GM15510 (cell line): ENCODE data around the gene UGGT2.

ENCODE experiments used
- POLR2A ChIP-seq: IDR thresholded peaks from 3 replicates; pipeline ENCODE4 v1.6.1; 2011; ENCODE audit warnings: borderline replicate concordance; ENCODE audit not compliant: insufficient read length; ENCODE audit errors: extremely low read depth

Gene UGGT2

GRCh38 chr13:95937714-95938320 lies 115.4 kb downstream of the UGGT2 start:
- no peak for TF ChIP-seq POLR2A

- TF ChIP-seq POLR2A = no peak
Measured at GRCh38 chr13:95931300-95932025, 121.7 kb downstream of the UGGT2 start.

- no peak for TF ChIP-seq POLR2A
Measured at GRCh38 chr13:95929430-95929829, 123.8 kb downstream of the UGGT2 start.

GRCh38 chr13:95926231-95926630 lies 127.0 kb downstream of the UGGT2 start:
- TF ChIP-seq POLR2A = no peak

GRCh38 chr13:95924389-95924994 lies 128.7 kb downstream of the UGGT2 start:
- no peak for TF ChIP-seq POLR2A

- TF ChIP-seq POLR2A = no peak
Measured at GRCh38 chr13:95921485-95921884, 131.7 kb downstream of the UGGT2 start.

GRCh38 chr13:95920485-95920884 lies 132.7 kb downstream of the UGGT2 start:
- no peak for TF ChIP-seq POLR2A

GRCh38 chr13:95918860-95919259 lies 134.3 kb downstream of the UGGT2 start:
- TF ChIP-seq POLR2A = no peak

GRCh38 chr13:95914991-95915501 lies 138.2 kb downstream of the UGGT2 start:
- TF ChIP-seq POLR2A = no peak

- no peak for TF ChIP-seq POLR2A
Measured at GRCh38 chr13:95906999-95907398, 146.2 kb downstream of the UGGT2 start.

- no peak for TF ChIP-seq POLR2A
Measured at GRCh38 chr13:95903569-95903968, 149.6 kb downstream of the UGGT2 start.

- TF ChIP-seq POLR2A = no peak
Measured at GRCh38 chr13:95902741-95903140, 150.5 kb downstream of the UGGT2 start.

- no peak for TF ChIP-seq POLR2A
Measured at GRCh38 chr13:95898256-95898655, 154.9 kb downstream of the UGGT2 start.

- no peak for TF ChIP-seq POLR2A
Measured at GRCh38 chr13:95896301-95896700, 156.9 kb downstream of the UGGT2 start.

- TF ChIP-seq POLR2A = no peak
Measured at GRCh38 chr13:95893861-95894260, 159.3 kb downstream of the UGGT2 start.

- TF ChIP-seq POLR2A = no peak
Measured at GRCh38 chr13:95882121-95882520, 171.1 kb downstream of the UGGT2 start.
